ENCODE measurements around the gene HPD. TPM values are rescaled to one million over a fixed set of nuclear protein-coding genes. Genes with fewer than 3 reads are reported as not detected.

HPD gene
- total RNA-seq, 1 experiment from 2014 or later, result 0.51 TPM

DNA sequence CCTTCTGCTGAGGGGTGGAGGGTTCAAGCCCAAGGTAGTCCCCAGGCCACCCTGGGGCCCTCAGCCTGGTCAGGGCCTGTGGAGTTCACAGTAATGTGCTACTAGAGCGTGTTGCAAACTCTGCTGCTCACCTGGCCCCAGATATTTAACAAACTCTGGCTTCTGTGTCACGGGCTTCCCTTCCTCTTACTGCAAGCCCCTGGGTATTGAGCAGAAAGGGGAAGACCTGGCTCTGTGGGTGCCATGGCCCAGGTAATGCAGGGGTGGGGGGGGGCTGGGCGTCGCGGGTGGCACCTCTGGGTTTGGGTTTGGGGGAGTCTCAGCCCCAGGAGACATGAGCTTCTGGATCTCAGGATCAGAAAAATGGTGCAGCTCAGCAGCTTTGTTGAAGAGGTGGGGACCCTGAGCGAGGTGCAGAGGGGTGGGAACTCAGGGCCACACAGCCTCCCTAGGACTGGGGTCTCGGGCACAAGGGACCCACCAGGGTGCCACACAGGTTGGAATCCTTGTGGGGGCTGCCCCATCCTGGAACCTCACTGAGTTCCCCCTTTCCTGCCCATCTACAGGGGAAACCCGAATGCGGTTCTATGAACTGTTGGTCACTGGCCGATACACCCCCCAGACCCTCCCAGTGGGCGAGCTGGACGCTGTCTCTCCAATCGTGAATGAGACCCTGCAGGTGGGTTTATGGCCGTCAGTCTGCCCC, 50.9 kb downstream of the HPD start:
- intact Hi-C loops (cut with micrococcal nuclease; ENCODE audit: unreplicated experiment) (no loop called here), in situ Hi-C loops (cut with HindIII; ENCODE audit: low pct_unique_long_range_greater_than_20kb, low sequenced_read_pairs) (no loop called here)
- Histone ChIP-seq H3K4me1 (ENCODE audit: control insufficient read depth, insufficient read depth, low read length) (peaks cover 23% of the 10 kb centered on the region), H3K36me3 (ENCODE audit: control insufficient read depth, insufficient read depth, low read length) (peaks cover 8% of the 10 kb centered on the region), H3K27me3 (ENCODE audit: control insufficient read depth, insufficient read depth, low read length) (no peaks in the 10 kb centered on the region), H3K9me3 (ENCODE audit: control insufficient read depth, insufficient read depth, low read depth, low read length) (no peaks in the 10 kb centered on the region), H3K4me3 (ENCODE audit: low read depth in 2 of 2, low read length in 2 of 2) (no peak overlapping the region), H3K27ac (ENCODE audit: low read length) (peak overlapping the region; percentile 88; the same call in 1 of the 2 replicates)
- ChIA-PET POLR2A (interaction anchor here (0.7 kb wide), 1 partner anchor 20 kb away, joined by 4 read pairs; no protein-coding TSS in a partner anchor), CTCF (interaction anchor here (0.6 to 1.0 kb wide), 2 partner anchors 11 to 16 kb away, joined by 3 to 10 read pairs; no protein-coding TSS in a partner anchor)
- BruUV-seq (replicated peaks), result no TSS peak
- TF ChIP-seq POLR2AphosphoS5 (IDR thresholded peaks at IDR 0.05; ENCODE audit: low read depth, low read length) (no peak), TCF7L2 (IDR thresholded peaks at IDR 0.05; ENCODE audit: low read depth, low read length) (no peak), SIN3A (IDR thresholded peaks at IDR 0.05; ENCODE audit: borderline replicate concordance, insufficient read depth, low read depth, low read length) (no peak)
- TF ChIP-seq, protein P1, sequence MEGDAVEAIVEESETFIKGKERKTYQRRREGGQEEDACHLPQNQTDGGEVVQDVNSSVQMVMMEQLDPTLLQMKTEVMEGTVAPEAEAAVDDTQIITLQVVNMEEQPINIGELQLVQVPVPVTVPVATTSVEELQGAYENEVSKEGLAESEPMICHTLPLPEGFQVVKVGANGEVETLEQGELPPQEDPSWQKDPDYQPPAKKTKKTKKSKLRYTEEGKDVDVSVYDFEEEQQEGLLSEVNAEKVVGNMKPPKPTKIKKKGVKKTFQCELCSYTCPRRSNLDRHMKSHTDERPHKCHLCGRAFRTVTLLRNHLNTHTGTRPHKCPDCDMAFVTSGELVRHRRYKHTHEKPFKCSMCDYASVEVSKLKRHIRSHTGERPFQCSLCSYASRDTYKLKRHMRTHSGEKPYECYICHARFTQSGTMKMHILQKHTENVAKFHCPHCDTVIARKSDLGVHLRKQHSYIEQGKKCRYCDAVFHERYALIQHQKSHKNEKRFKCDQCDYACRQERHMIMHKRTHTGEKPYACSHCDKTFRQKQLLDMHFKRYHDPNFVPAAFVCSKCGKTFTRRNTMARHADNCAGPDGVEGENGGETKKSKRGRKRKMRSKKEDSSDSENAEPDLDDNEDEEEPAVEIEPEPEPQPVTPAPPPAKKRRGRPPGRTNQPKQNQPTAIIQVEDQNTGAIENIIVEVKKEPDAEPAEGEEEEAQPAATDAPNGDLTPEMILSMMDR (IDR thresholded peaks at IDR 0.05), result no peak
- TF ChIP-seq, protein P2, sequence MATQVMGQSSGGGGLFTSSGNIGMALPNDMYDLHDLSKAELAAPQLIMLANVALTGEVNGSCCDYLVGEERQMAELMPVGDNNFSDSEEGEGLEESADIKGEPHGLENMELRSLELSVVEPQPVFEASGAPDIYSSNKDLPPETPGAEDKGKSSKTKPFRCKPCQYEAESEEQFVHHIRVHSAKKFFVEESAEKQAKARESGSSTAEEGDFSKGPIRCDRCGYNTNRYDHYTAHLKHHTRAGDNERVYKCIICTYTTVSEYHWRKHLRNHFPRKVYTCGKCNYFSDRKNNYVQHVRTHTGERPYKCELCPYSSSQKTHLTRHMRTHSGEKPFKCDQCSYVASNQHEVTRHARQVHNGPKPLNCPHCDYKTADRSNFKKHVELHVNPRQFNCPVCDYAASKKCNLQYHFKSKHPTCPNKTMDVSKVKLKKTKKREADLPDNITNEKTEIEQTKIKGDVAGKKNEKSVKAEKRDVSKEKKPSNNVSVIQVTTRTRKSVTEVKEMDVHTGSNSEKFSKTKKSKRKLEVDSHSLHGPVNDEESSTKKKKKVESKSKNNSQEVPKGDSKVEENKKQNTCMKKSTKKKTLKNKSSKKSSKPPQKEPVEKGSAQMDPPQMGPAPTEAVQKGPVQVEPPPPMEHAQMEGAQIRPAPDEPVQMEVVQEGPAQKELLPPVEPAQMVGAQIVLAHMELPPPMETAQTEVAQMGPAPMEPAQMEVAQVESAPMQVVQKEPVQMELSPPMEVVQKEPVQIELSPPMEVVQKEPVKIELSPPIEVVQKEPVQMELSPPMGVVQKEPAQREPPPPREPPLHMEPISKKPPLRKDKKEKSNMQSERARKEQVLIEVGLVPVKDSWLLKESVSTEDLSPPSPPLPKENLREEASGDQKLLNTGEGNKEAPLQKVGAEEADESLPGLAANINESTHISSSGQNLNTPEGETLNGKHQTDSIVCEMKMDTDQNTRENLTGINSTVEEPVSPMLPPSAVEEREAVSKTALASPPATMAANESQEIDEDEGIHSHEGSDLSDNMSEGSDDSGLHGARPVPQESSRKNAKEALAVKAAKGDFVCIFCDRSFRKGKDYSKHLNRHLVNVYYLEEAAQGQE (IDR thresholded peaks at IDR 0.05; ENCODE audit: insufficient read depth in 1 of 2, low read depth in 2 of 2, low read length in 1 of 2), result no peak
- DNase-seq (ENCODE audit: low read depth, low spot score), result no peak
- no peak for ATAC-seq

DNA sequence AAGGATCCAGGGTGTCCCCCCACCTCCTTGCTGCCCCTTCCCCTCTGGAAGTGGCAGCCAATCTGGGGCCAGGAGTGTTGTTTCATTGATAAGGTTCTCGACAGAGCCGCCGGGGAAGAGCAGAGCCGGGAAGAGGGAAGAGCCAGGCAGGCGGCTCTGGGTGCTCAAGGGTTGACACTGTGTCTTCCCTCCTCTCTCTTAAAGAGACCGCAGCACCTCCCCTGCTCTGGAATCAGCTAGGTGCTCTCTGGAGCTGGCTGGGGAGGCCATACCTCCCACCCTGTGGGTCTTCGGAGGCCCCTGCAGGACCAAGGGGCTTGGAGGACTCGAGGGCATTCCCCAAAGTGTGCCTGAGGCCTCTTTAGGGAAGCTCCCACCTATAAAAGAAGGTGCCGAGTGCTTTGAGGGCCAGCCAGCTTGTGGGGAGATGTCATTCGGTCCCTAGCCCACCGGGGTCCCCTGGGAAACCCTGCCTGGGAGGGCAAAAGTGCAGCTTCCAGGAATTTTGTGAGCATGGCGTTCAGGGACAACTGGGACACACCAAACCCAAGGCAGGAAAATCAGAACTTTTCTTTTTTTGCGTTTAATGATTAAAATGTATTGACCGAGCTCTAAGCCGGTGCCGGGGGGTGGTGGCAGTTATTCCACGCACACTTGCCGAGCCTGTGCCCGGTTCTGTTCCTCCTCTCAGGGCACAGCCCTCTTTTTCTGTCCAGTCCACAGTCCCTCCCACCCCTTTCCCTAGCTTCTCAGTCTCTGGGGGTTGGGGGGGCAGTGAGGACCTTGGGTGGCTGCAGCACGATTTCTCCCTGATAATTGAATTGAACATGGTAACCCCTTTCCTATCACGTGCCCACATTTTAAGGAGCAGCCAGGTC, 51.9 kb downstream of the HPD start:
- ChIA-PET POLR2A (interaction anchor here (0.7 to 0.9 kb wide), 2 partner anchors 9 to 19 kb away, joined by 3 to 4 read pairs; no protein-coding TSS in a partner anchor), CTCF (interaction anchor here (0.6 kb wide), 1 partner anchor 17 kb away, joined by 3 read pairs; no protein-coding TSS in a partner anchor)
- in situ Hi-C loops (cut with HindIII; ENCODE audit: low pct_unique_long_range_greater_than_20kb, low sequenced_read_pairs), result no loop called here
- Histone ChIP-seq H3K4me1 (ENCODE audit: control insufficient read depth, insufficient read depth, low read length) (peaks cover 23% of the 10 kb centered on the region), H3K27ac (ENCODE audit: low read length) (peak overlapping the region; percentile 88), H3K27me3 (ENCODE audit: control insufficient read depth, insufficient read depth, low read length) (no peaks in the 10 kb centered on the region), H3K4me3 (ENCODE audit: low read depth in 2 of 2, low read length in 2 of 2) (peak overlapping the region; percentile 55 to 62), H3K36me3 (ENCODE audit: control insufficient read depth, insufficient read depth, low read length) (peaks cover 8% of the 10 kb centered on the region), H3K9me3 (ENCODE audit: control insufficient read depth, insufficient read depth, low read depth, low read length) (no peaks in the 10 kb centered on the region)
- no peak for ATAC-seq
- DNase-seq (ENCODE audit: low read depth, low spot score), result no peak
- BruUV-seq (replicated peaks), result no TSS peak
- TF ChIP-seq, protein P2 (IDR thresholded peaks at IDR 0.05; ENCODE audit: insufficient read depth in 1 of 2, low read depth in 2 of 2, low read length in 1 of 2), result no peak
- TF ChIP-seq, protein P1 (IDR thresholded peaks at IDR 0.05), result no peak
- TF ChIP-seq TCF7L2 (IDR thresholded peaks at IDR 0.05; ENCODE audit: low read depth, low read length), result no peak
- intact Hi-C loops (cut with micrococcal nuclease; ENCODE audit: unreplicated experiment), result no loop called here

Measured in Panc1 (cell line).